Upper lobe of left lung (tissue), 6 donors: Measurements from ENCODE around the gene ZNF8. TPM values are rescaled to one million over a fixed set of nuclear protein-coding genes. Genes with fewer than 3 reads are reported as not detected.
"Not testable (repeated sequence)": the region's sequence is repeated elsewhere in the genome, so short reads cannot be mapped to it uniquely, and the experiment has no call there.

Experiments used
- ATAC-seq, 2 donors: fragments of 200-7000 bp; cut with Tn5 transposase; one replicate each; pipeline ENCODE4 v1.9.1; 2022; ENCODE audit warnings: mild to moderate bottlenecking in 2 of 2, moderate library complexity in 2 of 2; ENCODE audit not compliant: low FRiP score in 2 of 2
- DNase-seq, 2 donors: peaks; one replicate each; pipeline ENCODE4 v3.0.0-alpha.2; 2019 to 2020
- H3K27ac ChIP-seq, 4 donors: fragments of 200-600 bp; sonication (generic); one replicate each; pipeline ENCODE4 v1.5.1; 2016 to 2019
- H3K27me3 ChIP-seq, 4 donors: fragments of 200-600 bp; sonication (generic); one replicate each; pipeline ENCODE4 v1.5.1; 2017 to 2019
- H3K36me3 ChIP-seq, 4 donors: fragments of 200-600 bp; sonication (generic); one replicate each; pipeline ENCODE4 v1.5.1; 2016 to 2019
- H3K4me1 ChIP-seq, 4 donors: fragments of 200-600 bp; sonication (generic); one replicate each; pipeline ENCODE4 v1.5.1; 2018 to 2019
- H3K4me3 ChIP-seq, 4 donors: fragments of 200-600 bp; sonication (generic); one replicate each; pipeline ENCODE4 v1.5.1; 2017 to 2019; ENCODE audit warnings: mild to moderate bottlenecking in 2 of 4, moderate library complexity in 1 of 4
- H3K9me3 ChIP-seq, 4 donors: fragments of 200-600 bp; sonication (generic); one replicate each; pipeline ENCODE4 v1.5.1; 2018 to 2019
- EP300 ChIP-seq, 4 donors: sonication (generic); formaldehyde crosslinking; IDR thresholded peaks; one replicate each; pipeline ENCODE4 v1.5.1; 2017; ENCODE audit warnings: antibody characterized with exemption in 4 of 4, control low read depth in 2 of 4
- POLR2A ChIP-seq, 4 donors: fragments of 450-650 bp; IDR thresholded peaks; one replicate each; pipeline ENCODE4 v1.5.1; 2016 to 2017; ENCODE audit warnings: antibody characterized with exemption in 4 of 4, mild to moderate bottlenecking in 2 of 4
- POLR2AphosphoS5 ChIP-seq, 2 donors: sonication (generic); formaldehyde crosslinking; IDR thresholded peaks; one replicate each; pipeline ENCODE4 v1.5.1; 2017; ENCODE audit warnings: antibody characterized with exemption in 2 of 2
- WGBS, 2 donors: methylation state at CpG; one replicate each; pipeline ENCODE4 v1.1.5; 2017 to 2018; 5-methylcytosine and 5-hydroxymethylcytosine counted together
- total RNA-seq, 6 donors: library from RNA; depleted of rRNA in 4 of 6; stranded (reverse); fragments of >200 nt in 4 of 6; gene quantifications; one replicate each; pipeline versions ENCODE4 v1.1.0 to v1.2.1, GENCODE V29; 2016 to 2021
- TF ChIP-seq, protein P1 (sequence below), 6 experiments: fragments of 450-650 bp in 4 of 6; fragments of 200-600 bp in 2 of 6; sonication (generic) in 2 of 6; IDR thresholded peaks; one replicate each; pipeline ENCODE4 v1.5.1; 2016 to 2019; ENCODE audit warnings: antibody characterized with exemption in 6 of 6
- donor health status: DM: no; HTN: no; CAD: no; lungs with moderate emphysema.
- donor health status: DM: no; HTN: yes; CAD: no; lungs with severe emphysema.

The ZNF8 gene
- total RNA-seq, 6 donors from 2014 or later: 4.5 to 13.6 (median 7.1) TPM

GRCh38 chr19:58310685-58311084 lies 31.9 kb downstream of the ZNF8 start:
- WGBS, 2 donors: 54 to 66% methylated on average over 13 of the region's 13 CpGs
- peaks cover 8 to 16% (median 14%) of the 10 kb centered on the region in 4 donors for H3K4me1 ChIP-seq
- not testable (repeated sequence) for H3K9me3 ChIP-seq, H3K27me3 ChIP-seq, DNase-seq, H3K4me3 ChIP-seq, H3K27ac ChIP-seq, ATAC-seq
- TF ChIP-seq, protein P1, sequence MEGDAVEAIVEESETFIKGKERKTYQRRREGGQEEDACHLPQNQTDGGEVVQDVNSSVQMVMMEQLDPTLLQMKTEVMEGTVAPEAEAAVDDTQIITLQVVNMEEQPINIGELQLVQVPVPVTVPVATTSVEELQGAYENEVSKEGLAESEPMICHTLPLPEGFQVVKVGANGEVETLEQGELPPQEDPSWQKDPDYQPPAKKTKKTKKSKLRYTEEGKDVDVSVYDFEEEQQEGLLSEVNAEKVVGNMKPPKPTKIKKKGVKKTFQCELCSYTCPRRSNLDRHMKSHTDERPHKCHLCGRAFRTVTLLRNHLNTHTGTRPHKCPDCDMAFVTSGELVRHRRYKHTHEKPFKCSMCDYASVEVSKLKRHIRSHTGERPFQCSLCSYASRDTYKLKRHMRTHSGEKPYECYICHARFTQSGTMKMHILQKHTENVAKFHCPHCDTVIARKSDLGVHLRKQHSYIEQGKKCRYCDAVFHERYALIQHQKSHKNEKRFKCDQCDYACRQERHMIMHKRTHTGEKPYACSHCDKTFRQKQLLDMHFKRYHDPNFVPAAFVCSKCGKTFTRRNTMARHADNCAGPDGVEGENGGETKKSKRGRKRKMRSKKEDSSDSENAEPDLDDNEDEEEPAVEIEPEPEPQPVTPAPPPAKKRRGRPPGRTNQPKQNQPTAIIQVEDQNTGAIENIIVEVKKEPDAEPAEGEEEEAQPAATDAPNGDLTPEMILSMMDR (IDR thresholded peaks at IDR 0.05): peak; percentile 28 to 58 (median 44)
- peaks cover 14 to 81% (median 53%) of the 10 kb centered on the region in 4 donors for H3K36me3 ChIP-seq

DNA sequence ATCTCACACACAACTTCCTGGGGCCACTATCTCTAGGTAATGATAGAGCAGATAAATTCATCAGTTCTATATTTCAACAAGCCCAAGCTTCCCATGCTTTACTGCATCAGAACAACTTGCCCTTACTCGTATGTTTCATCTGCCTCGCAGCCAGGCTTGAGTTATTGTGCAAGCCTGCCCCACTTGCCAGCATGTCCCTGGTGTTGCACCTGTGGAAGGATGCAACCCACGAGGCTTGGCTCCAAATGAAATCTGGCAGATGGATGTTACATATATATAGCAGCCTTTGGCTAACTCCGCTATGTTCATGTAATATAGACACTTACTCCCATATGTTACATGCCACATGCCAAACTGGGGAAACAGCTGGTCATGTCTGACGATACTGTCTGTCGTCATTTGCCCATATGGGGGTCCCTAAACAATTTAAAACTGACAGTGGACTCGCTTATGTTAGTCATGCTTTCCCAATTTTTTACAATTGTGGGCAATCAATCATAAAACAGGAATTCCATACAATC lies 32.6 kb downstream of the ZNF8 start:
- TF ChIP-seq POLR2A (IDR thresholded peaks at IDR 0.05) (no peak), EP300 (IDR thresholded peaks at IDR 0.05) (no peak), POLR2AphosphoS5 (IDR thresholded peaks at IDR 0.05) (no peak)
- TF ChIP-seq, protein P1 (IDR thresholded peaks at IDR 0.05): no peak
- DNase-seq: no peak
- 91 to 95% methylated on average over 7 of the region's 7 CpGs for WGBS, 2 donors
- Histone ChIP-seq H3K27ac (no peak overlapping the region), H3K9me3 (no peaks in the 10 kb centered on the region), H3K4me1 (peaks cover under 1 to 9% (median 7%) of the 10 kb centered on the region in 4 donors), H3K27me3 (no peaks in the 10 kb centered on the region), H3K4me3 (no peak overlapping the region), H3K36me3 (peaks cover 14 to 82% (median 55%) of the 10 kb centered on the region in 4 donors)
- ATAC-seq: no peak

GRCh38 chr19:58315580-58315979 lies 36.8 kb downstream of the ZNF8 start:
- H3K4me1 ChIP-seq: no peaks in the 10 kb centered on the region
- H3K27me3 ChIP-seq: no peaks in the 10 kb centered on the region
- H3K4me3 ChIP-seq: no peak overlapping the region
- no peak overlapping the region for H3K27ac ChIP-seq
- H3K9me3 ChIP-seq: no peaks in the 10 kb centered on the region
- 97 to 100% methylated on average over 2 of the region's 2 CpGs for WGBS, 2 donors
- ATAC-seq (no peak), DNase-seq (no peak)
- TF ChIP-seq POLR2A (IDR thresholded peaks at IDR 0.05): no peak
- TF ChIP-seq, protein P1 (IDR thresholded peaks at IDR 0.05): no peak
- TF ChIP-seq EP300 (IDR thresholded peaks at IDR 0.05): no peak
- no peak for TF ChIP-seq POLR2AphosphoS5 (IDR thresholded peaks at IDR 0.05)
- H3K36me3 ChIP-seq: peaks cover 14 to 57% (median 40%) of the 10 kb centered on the region in 4 donors

- TF ChIP-seq POLR2A (IDR thresholded peaks at IDR 0.05): no peak
- TF ChIP-seq, protein P1 (IDR thresholded peaks at IDR 0.05): no peak
- TF ChIP-seq POLR2AphosphoS5 (IDR thresholded peaks at IDR 0.05): no peak
- no peak for TF ChIP-seq EP300 (IDR thresholded peaks at IDR 0.05)
- WGBS, 2 donors: 69 to 73% methylated on average over 7 of the region's 7 CpGs
- ATAC-seq (peak; percentile 27 to 34), DNase-seq (no peak)
- peaks cover 5 to 46% (median 32%) of the 10 kb centered on the region in 4 donors for H3K36me3 ChIP-seq
- no peaks in the 10 kb centered on the region for H3K27me3 ChIP-seq
- no peaks in the 10 kb centered on the region for H3K9me3 ChIP-seq
- no peak overlapping the region for H3K4me3 ChIP-seq
- H3K4me1 ChIP-seq: no peaks in the 10 kb centered on the region
- no peak overlapping the region for H3K27ac ChIP-seq
Observed at GRCh38 chr19:58317476-58318072, 38.8 kb downstream of the ZNF8 start.

DNA sequence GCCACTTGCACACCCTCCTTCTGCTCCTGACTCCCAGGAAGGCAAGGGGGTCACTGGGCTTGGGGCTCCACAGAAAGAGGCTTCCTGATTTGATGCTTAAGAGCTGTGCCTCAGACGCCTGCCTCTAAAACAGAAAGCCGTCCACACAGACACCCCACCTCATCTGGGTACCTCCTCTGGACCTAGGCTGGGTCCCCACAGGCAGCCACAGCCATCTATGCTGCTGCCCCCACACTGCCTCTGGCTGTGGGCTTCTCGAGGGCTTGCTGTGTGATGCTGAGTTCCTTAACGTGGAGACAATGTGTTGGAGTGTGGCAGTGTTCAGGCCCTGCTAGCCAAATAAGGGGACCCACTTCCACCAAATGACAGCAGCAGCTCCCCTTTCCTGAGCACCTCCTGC lies 39.5 kb downstream of the ZNF8 start:
- DNase-seq: no peak
- ATAC-seq: no peak
- TF ChIP-seq POLR2AphosphoS5 (IDR thresholded peaks at IDR 0.05): no peak
- TF ChIP-seq, protein P1 (IDR thresholded peaks at IDR 0.05): no peak
- no peak for TF ChIP-seq EP300 (IDR thresholded peaks at IDR 0.05)
- TF ChIP-seq POLR2A (IDR thresholded peaks at IDR 0.05): no peak
- H3K9me3 ChIP-seq: no peaks in the 10 kb centered on the region
- H3K4me3 ChIP-seq: no peak overlapping the region
- H3K27me3 ChIP-seq: no peaks in the 10 kb centered on the region
- H3K27ac ChIP-seq: no peak overlapping the region
- H3K36me3 ChIP-seq: peaks cover 0 to 39% (median 26%) of the 10 kb centered on the region in 4 donors
- no peaks in the 10 kb centered on the region for H3K4me1 ChIP-seq
- WGBS, 2 donors: 61 to 94% methylated on average over 2 to 4 of the region's 4 CpGs
